HepG2 (cell line): ENCODE measurements around the gene QKI. TPM values are rescaled to one million over a fixed set of nuclear protein-coding genes. Genes with fewer than 3 reads are reported as not detected.
A peak's percentile ranks its signal among the peaks of the same experiment; 100 is the strongest.

Experiments used
- MZF1 ChIP-seq: sonication (generic); formaldehyde crosslinking; IDR thresholded peaks from 2 replicates; pipeline ENCODE4 v1.8.1; 2023; ENCODE audit warnings: mild to moderate bottlenecking, missing genetic modification reagents, borderline replicate concordance
- ZBTB40 ChIP-seq, 2 experiments: fragments of 450-650 bp in 1 of 2; sonication (generic) in 1 of 2; formaldehyde crosslinking in 1 of 2; IDR thresholded peaks; 2 replicates each; pipeline versions ENCODE4 v1.6.1 to v1.8.0; 2016 to 2022; ENCODE audit warnings: antibody characterized with exemption in 1 of 2, mild to moderate bottlenecking in 1 of 2, missing genetic modification reagents in 1 of 2
- ZNF280B ChIP-seq: sonication (generic); formaldehyde crosslinking; IDR thresholded peaks from 2 replicates; pipeline ENCODE4 v1.5.0; 2020; ENCODE audit warnings: missing genetic modification reagents, mild to moderate bottlenecking, borderline replicate concordance
- ZNF501 ChIP-seq: sonication (generic); formaldehyde crosslinking; IDR thresholded peaks from 2 replicates; pipeline ENCODE4 v1.5.1; 2020; ENCODE audit warnings: mild to moderate bottlenecking, moderate library complexity, missing genetic modification reagents
- polyA plus RNA-seq, 8 experiments: library from polyadenylated mRNA; depleted of rRNA in 3 of 8; stranded (reverse) in 7 of 8; unstranded in 1 of 8; fragments of >200 nt; fragmentation: Illumina TruSeq in 4 of 8; extraction: Trizol in 4 of 8; gene quantifications; 2 replicates each; pipeline versions ENCODE4 v1.2.1 to v1.2.3, GENCODE V29; 2011 to 2016; ENCODE audit warnings: low read depth in 4 of 8, missing spikeins in 1 of 8, mixed read lengths in 1 of 8; ENCODE audit not compliant: insufficient read depth in 1 of 8
- total RNA-seq, 5 experiments: library from RNA; depleted of rRNA; stranded (reverse); fragments of >200 nt; fragmentation: Illumina TruSeq; extraction: Trizol; gene quantifications; 2 replicates each; pipeline ENCODE4 v1.2.3, GENCODE V29; 2016; ENCODE audit warnings: low read depth in 1 of 5
- TF ChIP-seq, protein P1 (sequence below): sonication (generic); formaldehyde crosslinking; IDR thresholded peaks from 2 replicates; pipeline ENCODE4 v1.4.0; 2020; ENCODE audit warnings: missing genetic modification reagents, borderline replicate concordance

QKI gene
- total and polyA plus RNA-seq, 2 of the 13 experiments (the other 11 are each of a cell fraction or from before 2014, with no cell fraction given) = 136 to 137 TPM

DNA sequence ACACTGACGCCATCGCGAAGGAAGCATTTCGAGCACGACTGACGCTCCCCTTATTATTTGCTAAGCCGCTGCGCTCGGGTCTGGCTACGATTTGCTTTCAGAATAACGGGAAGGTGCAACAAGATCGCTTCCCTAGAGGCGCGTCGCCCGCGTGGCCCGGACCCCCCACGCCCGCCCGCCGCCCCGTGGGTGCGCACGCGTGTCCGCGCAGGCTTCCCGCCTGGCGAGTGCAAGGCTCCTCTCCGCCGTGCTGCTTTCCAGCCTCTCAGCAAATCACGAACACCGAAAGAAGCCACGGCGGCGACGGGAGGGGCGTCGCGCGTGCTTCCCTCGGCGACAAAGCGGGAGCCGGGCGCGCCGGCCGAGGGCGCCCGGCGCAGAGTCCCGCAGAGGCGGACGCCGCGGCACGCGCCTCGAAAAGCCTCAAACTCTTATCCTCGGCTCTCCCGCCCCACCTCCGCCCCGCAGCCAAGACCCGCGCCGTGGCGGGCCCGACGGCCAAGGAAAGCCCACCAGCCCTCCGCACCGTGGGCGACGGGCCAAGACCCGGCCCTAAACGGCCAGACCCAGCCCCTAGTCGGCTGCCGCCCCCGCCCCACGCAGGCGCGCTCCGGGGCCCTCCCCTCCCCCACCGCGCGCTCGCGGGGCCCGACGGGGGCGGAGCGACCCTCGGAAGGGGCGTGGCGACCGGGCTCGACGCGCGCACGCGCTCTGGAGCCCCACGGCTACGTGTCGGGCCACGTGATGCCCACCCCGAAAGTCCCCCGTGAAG is 987 bp upstream of the QKI start (continued):
- TF ChIP-seq, protein P1, sequence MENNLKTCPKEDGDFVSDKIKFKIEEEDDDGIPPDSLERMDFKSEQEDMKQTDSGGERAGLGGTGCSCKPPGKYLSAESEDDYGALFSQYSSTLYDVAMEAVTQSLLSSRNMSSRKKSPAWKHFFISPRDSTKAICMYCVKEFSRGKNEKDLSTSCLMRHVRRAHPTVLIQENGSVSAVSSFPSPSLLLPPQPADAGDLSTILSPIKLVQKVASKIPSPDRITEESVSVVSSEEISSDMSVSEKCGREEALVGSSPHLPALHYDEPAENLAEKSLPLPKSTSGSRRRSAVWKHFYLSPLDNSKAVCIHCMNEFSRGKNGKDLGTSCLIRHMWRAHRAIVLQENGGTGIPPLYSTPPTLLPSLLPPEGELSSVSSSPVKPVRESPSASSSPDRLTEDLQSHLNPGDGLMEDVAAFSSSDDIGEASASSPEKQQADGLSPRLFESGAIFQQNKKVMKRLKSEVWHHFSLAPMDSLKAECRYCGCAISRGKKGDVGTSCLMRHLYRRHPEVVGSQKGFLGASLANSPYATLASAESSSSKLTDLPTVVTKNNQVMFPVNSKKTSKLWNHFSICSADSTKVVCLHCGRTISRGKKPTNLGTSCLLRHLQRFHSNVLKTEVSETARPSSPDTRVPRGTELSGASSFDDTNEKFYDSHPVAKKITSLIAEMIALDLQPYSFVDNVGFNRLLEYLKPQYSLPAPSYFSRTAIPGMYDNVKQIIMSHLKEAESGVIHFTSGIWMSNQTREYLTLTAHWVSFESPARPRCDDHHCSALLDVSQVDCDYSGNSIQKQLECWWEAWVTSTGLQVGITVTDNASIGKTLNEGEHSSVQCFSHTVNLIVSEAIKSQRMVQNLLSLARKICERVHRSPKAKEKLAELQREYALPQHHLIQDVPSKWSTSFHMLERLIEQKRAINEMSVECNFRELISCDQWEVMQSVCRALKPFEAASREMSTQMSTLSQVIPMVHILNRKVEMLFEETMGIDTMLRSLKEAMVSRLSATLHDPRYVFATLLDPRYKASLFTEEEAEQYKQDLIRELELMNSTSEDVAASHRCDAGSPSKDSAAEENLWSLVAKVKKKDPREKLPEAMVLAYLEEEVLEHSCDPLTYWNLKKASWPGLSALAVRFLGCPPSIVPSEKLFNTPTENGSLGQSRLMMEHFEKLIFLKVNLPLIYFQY (CRISPR knock-in tag) = peak; percentile 71; the same call in 1 of the 2 replicates
- TF ChIP-seq ZNF501 (CRISPR knock-in tag) (peak; percentile 88), MZF1 (CRISPR knock-in tag) (no peak), ZNF280B (peak; percentile 52; the same call in 1 of the 2 replicates), ZBTB40 (IDR thresholded peaks at IDR 0.05) (no peak), ZBTB40 (CRISPR knock-in tag; IDR thresholded peaks at IDR 0.05) (peak; percentile 73)
